K562 (cell line): Measurements from ENCODE around the gene C15orf62. TPM values are rescaled to one million over a fixed set of nuclear protein-coding genes. Genes with fewer than 3 reads are reported as not detected.

Experiments
- ASH1L ChIP-seq: fragments of 450-650 bp; IDR thresholded peaks from 2 replicates; pipeline ENCODE4 v1.6.1; 2018; ENCODE audit warnings: borderline replicate concordance, mild to moderate bottlenecking, low read depth; ENCODE audit not compliant: partially characterized antibody
- C11orf30 ChIP-seq: fragments of 450-650 bp; IDR thresholded peaks from 2 replicates; pipeline ENCODE4 v1.6.1; 2016; ENCODE audit warnings: low read depth, mild to moderate bottlenecking
- FOXA1 ChIP-seq: fragments of 450-650 bp; IDR thresholded peaks from 2 replicates; pipeline ENCODE4 v1.6.1; 2016; ENCODE audit warnings: mild to moderate bottlenecking, borderline replicate concordance
- FOXK2 ChIP-seq, 2 experiments: fragments of 450-650 bp; IDR thresholded peaks in 1 of 2; conservative IDR thresholded peaks in 1 of 2; 2 replicates each; pipeline ENCODE4 v1.6.1; 2016; ENCODE audit warnings: low read depth in 2 of 2, mild to moderate bottlenecking in 1 of 2
- MEIS2 ChIP-seq: fragments of 450-650 bp; IDR thresholded peaks from 2 replicates; pipeline ENCODE4 v1.6.1; 2014; ENCODE audit warnings: mild to moderate bottlenecking; ENCODE audit not compliant: partially characterized antibody
- TOE1 ChIP-seq, 2 experiments: fragments of 450-650 bp in 1 of 2; sonication (generic) in 1 of 2; formaldehyde crosslinking in 1 of 2; IDR thresholded peaks; 2 replicates each; pipeline versions ENCODE4 v1.7.1 to v1.8.0; 2016 to 2022; ENCODE audit warnings: borderline replicate concordance in 2 of 2, mild to moderate bottlenecking in 2 of 2, antibody characterized with exemption in 1 of 2, inconsistent platforms in 1 of 2, low read depth in 1 of 2, missing genetic modification reagents in 1 of 2, moderate library complexity in 1 of 2
- ZNF655 ChIP-seq: fragments of 250-450 bp; sonication (Bioruptor Pico); IDR thresholded peaks from 2 replicates; pipeline ENCODE4 v1.5.0; 2021
- polyA plus RNA-seq, 8 experiments: library from polyadenylated mRNA; depleted of rRNA in 4 of 8; stranded (reverse) in 5 of 8; unstranded in 3 of 8; fragments of >200 nt; fragmentation: Nextera tagmentation in 2 of 8; fragmentation: Illumina TruSeq in 1 of 8; extraction: Ambion mirVana in 2 of 8; extraction: Trizol in 1 of 8; gene quantifications; 2 replicates each; pipeline versions ENCODE4 v1.2.1 to v1.2.3, GENCODE V29; 2011 to 2014; ENCODE audit warnings: inconsistent platforms in 1 of 8, missing spikeins in 1 of 8
- total RNA-seq, 7 experiments: library from RNA; depleted of rRNA in 6 of 7; stranded (reverse); fragments of >200 nt in 6 of 7; fragmentation: Illumina TruSeq in 2 of 7; extraction: Trizol in 2 of 7; gene quantifications; 2 replicates each; pipeline versions ENCODE4 v1.2.1 to v1.2.3, GENCODE V29; 2011 to 2021; ENCODE audit warnings: low replicate concordance in 1 of 7
- TF ChIP-seq, protein P1 (sequence below): IDR thresholded peaks from 2 replicates; pipeline ENCODE4 v1.6.1; 2012; ENCODE audit warnings: low read depth, low read length, improper control_type of control experiment, borderline replicate concordance
- TF ChIP-seq, protein P2 (sequence below): fragments of 450-650 bp; IDR thresholded peaks from 2 replicates; pipeline ENCODE4 v1.6.1; 2016; ENCODE audit warnings: mild to moderate bottlenecking, moderate library complexity

The C15orf62 gene
- total and polyA plus RNA-seq, 9 of the 15 experiments (the other 6 are each of a cell fraction or from before 2014, with no cell fraction given): 0.01 to 0.76 (median 0.30) TPM; not detected in 1

GRCh38 chr15:40754883-40755811, 14.6 kb upstream of the C15orf62 start, which contains the start of gene RMDN3 (continued):
- TF ChIP-seq, protein P1, sequence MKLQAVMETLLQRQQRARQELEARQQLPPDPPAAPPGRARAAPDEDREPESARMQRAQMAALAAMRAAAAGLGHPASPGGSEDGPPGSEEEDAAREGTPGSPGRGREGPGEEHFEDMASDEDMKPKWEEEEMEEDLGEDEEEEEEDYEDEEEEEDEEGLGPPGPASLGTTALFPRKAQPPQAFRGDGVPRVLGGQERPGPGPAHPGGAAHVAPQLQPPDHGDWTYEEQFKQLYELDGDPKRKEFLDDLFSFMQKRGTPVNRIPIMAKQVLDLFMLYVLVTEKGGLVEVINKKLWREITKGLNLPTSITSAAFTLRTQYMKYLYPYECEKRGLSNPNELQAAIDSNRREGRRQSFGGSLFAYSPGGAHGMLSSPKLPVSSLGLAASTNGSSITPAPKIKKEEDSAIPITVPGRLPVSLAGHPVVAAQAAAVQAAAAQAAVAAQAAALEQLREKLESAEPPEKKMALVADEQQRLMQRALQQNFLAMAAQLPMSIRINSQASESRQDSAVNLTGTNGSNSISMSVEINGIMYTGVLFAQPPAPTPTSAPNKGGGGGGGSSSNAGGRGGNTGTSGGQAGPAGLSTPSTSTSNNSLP: peak; percentile 23; the same call in 1 of the 2 replicates
- no peak for TF ChIP-seq FOXA1
- peak; percentile 94 for TF ChIP-seq C11orf30
- no peak for TF ChIP-seq ZNF655 (CRISPR knock-in tag)
- TF ChIP-seq ASH1L: no peak
- TF ChIP-seq MEIS2: peak; percentile 79
- no peak for TF ChIP-seq TOE1 (IDR thresholded peaks at IDR 0.05; ENCODE audit: borderline replicate concordance)
- TF ChIP-seq TOE1 (CRISPR knock-in tag; IDR thresholded peaks at IDR 0.05; ENCODE audit: borderline replicate concordance, low read depth): no peak
- TF ChIP-seq FOXK2 (conservative IDR thresholded peaks at IDR 0.05 in 1 of 2, IDR thresholded peaks at IDR 0.05 in 1 of 2; ENCODE audit: low read depth in 2 of 2): peak; percentile 73 to 82; a peak in 3 of 4 replicates
- TF ChIP-seq, protein P2, sequence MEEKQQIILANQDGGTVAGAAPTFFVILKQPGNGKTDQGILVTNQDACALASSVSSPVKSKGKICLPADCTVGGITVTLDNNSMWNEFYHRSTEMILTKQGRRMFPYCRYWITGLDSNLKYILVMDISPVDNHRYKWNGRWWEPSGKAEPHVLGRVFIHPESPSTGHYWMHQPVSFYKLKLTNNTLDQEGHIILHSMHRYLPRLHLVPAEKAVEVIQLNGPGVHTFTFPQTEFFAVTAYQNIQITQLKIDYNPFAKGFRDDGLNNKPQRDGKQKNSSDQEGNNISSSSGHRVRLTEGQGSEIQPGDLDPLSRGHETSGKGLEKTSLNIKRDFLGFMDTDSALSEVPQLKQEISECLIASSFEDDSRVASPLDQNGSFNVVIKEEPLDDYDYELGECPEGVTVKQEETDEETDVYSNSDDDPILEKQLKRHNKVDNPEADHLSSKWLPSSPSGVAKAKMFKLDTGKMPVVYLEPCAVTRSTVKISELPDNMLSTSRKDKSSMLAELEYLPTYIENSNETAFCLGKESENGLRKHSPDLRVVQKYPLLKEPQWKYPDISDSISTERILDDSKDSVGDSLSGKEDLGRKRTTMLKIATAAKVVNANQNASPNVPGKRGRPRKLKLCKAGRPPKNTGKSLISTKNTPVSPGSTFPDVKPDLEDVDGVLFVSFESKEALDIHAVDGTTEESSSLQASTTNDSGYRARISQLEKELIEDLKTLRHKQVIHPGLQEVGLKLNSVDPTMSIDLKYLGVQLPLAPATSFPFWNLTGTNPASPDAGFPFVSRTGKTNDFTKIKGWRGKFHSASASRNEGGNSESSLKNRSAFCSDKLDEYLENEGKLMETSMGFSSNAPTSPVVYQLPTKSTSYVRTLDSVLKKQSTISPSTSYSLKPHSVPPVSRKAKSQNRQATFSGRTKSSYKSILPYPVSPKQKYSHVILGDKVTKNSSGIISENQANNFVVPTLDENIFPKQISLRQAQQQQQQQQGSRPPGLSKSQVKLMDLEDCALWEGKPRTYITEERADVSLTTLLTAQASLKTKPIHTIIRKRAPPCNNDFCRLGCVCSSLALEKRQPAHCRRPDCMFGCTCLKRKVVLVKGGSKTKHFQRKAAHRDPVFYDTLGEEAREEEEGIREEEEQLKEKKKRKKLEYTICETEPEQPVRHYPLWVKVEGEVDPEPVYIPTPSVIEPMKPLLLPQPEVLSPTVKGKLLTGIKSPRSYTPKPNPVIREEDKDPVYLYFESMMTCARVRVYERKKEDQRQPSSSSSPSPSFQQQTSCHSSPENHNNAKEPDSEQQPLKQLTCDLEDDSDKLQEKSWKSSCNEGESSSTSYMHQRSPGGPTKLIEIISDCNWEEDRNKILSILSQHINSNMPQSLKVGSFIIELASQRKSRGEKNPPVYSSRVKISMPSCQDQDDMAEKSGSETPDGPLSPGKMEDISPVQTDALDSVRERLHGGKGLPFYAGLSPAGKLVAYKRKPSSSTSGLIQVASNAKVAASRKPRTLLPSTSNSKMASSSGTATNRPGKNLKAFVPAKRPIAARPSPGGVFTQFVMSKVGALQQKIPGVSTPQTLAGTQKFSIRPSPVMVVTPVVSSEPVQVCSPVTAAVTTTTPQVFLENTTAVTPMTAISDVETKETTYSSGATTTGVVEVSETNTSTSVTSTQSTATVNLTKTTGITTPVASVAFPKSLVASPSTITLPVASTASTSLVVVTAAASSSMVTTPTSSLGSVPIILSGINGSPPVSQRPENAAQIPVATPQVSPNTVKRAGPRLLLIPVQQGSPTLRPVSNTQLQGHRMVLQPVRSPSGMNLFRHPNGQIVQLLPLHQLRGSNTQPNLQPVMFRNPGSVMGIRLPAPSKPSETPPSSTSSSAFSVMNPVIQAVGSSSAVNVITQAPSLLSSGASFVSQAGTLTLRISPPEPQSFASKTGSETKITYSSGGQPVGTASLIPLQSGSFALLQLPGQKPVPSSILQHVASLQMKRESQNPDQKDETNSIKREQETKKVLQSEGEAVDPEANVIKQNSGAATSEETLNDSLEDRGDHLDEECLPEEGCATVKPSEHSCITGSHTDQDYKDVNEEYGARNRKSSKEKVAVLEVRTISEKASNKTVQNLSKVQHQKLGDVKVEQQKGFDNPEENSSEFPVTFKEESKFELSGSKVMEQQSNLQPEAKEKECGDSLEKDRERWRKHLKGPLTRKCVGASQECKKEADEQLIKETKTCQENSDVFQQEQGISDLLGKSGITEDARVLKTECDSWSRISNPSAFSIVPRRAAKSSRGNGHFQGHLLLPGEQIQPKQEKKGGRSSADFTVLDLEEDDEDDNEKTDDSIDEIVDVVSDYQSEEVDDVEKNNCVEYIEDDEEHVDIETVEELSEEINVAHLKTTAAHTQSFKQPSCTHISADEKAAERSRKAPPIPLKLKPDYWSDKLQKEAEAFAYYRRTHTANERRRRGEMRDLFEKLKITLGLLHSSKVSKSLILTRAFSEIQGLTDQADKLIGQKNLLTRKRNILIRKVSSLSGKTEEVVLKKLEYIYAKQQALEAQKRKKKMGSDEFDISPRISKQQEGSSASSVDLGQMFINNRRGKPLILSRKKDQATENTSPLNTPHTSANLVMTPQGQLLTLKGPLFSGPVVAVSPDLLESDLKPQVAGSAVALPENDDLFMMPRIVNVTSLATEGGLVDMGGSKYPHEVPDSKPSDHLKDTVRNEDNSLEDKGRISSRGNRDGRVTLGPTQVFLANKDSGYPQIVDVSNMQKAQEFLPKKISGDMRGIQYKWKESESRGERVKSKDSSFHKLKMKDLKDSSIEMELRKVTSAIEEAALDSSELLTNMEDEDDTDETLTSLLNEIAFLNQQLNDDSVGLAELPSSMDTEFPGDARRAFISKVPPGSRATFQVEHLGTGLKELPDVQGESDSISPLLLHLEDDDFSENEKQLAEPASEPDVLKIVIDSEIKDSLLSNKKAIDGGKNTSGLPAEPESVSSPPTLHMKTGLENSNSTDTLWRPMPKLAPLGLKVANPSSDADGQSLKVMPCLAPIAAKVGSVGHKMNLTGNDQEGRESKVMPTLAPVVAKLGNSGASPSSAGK: no peak; the same call in none of the 2 replicates
